Breast epithelium (tissue), 4 donors: ENCODE data around the gene CDIPT. TPM values are rescaled to one million over a fixed set of nuclear protein-coding genes. Genes with fewer than 3 reads are reported as not detected.

Experiments
- DNase-seq, 2 donors: peaks; one replicate each; pipeline ENCODE4 v3.0.0-alpha.2; 2019; ENCODE audit warnings: low spot score in 2 of 2
- H3K27ac ChIP-seq, 2 donors: fragments of 200-600 bp; sonication (generic) in 1 of 2; one replicate each; pipeline ENCODE4 v1.5.1; 2016 to 2019; ENCODE audit warnings: mild to moderate bottlenecking in 1 of 2
- H3K27me3 ChIP-seq, 2 donors: fragments of 200-600 bp; sonication (generic) in 1 of 2; one replicate each; pipeline versions ENCODE4 v1.5.1 to v1.6.0; 2017 to 2019; ENCODE audit warnings: control low read depth in 1 of 2, mild to moderate bottlenecking in 1 of 2
- H3K36me3 ChIP-seq: fragments of 200-600 bp; one replicate; pipeline ENCODE4 v1.5.1; 2019
- H3K4me1 ChIP-seq, 2 donors: fragments of 200-600 bp; sonication (generic); one replicate each; pipeline ENCODE4 v1.5.1; 2016 to 2019; ENCODE audit warnings: control low read depth in 1 of 2
- H3K4me3 ChIP-seq, 3 donors: fragments of 200-600 bp; sonication (generic); 1 replicate in 2 of 3; 2 replicates in 1 of 3; pipeline ENCODE4 v1.5.1; 2016 to 2019; ENCODE audit warnings: mild to moderate bottlenecking in 3 of 3, moderate library complexity in 2 of 3
- H3K9me3 ChIP-seq, 2 donors: fragments of 200-600 bp; sonication (generic) in 1 of 2; one replicate each; pipeline ENCODE4 v1.5.1; 2016 to 2019; ENCODE audit warnings: control low read depth in 1 of 2
- POLR2A ChIP-seq: fragments of 450-650 bp; IDR thresholded peaks from one replicate; pipeline ENCODE4 v1.6.1; 2016; ENCODE audit warnings: antibody characterized with exemption, mild to moderate bottlenecking, moderate library complexity
- POLR2AphosphoS5 ChIP-seq, 3 donors: sonication (generic); formaldehyde crosslinking; IDR thresholded peaks; one replicate each; pipeline ENCODE4 v1.6.1; 2017; ENCODE audit warnings: antibody characterized with exemption in 3 of 3
- intact Hi-C: fragments of 100-400 bp; cut with DNase I; formaldehyde crosslinking; loops from one replicate; pipeline ENCODE4 v1.15.1; 2023; ENCODE audit warnings: low total_unique reads
- total RNA-seq, 3 donors: library from RNA; depleted of rRNA; stranded (reverse); fragments of >200 nt; gene quantifications; one replicate each; pipeline ENCODE4 v1.1.0, GENCODE V29; 2016
- TF ChIP-seq, protein P1 (sequence below), 3 donors: fragments of 450-650 bp; IDR thresholded peaks; one replicate each; pipeline ENCODE4 v1.5.1; 2016 to 2017; ENCODE audit warnings: antibody characterized with exemption in 3 of 3, mild to moderate bottlenecking in 3 of 3, moderate library complexity in 3 of 3

Gene CDIPT
- total RNA-seq, 3 donors from 2014 or later = 102 to 119 (median 117) TPM

DNA sequence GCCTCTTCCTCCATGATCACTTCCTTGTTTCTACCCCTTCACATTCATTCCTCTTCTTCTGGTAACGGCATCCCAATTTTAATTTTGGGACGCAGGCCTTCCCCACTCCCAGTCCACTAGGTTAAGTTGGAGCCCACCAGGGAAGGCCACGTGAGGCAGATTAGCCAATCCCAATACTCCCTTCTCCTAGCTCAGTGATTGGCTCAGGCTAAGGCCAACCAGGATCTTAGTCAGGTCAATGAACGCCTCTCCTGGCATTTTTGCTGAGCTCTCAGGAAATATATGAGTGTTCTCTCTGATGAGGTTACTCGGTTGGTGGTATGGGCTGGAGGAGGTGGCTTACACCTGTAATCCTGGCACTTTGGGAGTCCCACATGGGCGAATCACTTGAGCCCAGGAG, 21.0 kb upstream of the CDIPT start:
- no peak for TF ChIP-seq POLR2A
- no peak for TF ChIP-seq POLR2AphosphoS5 (IDR thresholded peaks at IDR 0.05)
- TF ChIP-seq, protein P1, sequence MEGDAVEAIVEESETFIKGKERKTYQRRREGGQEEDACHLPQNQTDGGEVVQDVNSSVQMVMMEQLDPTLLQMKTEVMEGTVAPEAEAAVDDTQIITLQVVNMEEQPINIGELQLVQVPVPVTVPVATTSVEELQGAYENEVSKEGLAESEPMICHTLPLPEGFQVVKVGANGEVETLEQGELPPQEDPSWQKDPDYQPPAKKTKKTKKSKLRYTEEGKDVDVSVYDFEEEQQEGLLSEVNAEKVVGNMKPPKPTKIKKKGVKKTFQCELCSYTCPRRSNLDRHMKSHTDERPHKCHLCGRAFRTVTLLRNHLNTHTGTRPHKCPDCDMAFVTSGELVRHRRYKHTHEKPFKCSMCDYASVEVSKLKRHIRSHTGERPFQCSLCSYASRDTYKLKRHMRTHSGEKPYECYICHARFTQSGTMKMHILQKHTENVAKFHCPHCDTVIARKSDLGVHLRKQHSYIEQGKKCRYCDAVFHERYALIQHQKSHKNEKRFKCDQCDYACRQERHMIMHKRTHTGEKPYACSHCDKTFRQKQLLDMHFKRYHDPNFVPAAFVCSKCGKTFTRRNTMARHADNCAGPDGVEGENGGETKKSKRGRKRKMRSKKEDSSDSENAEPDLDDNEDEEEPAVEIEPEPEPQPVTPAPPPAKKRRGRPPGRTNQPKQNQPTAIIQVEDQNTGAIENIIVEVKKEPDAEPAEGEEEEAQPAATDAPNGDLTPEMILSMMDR (IDR thresholded peaks at IDR 0.05) = no peak
- Histone ChIP-seq H3K4me3 (no peak overlapping the region), H3K36me3 (no peaks in the 10 kb centered on the region), H3K9me3 (no peaks in the 10 kb centered on the region), H3K27ac (no peak overlapping the region), H3K4me1 (no peaks in the 10 kb centered on the region), H3K27me3 (no peaks in the 10 kb centered on the region)
- intact Hi-C loops = no loop called here
- no peak for DNase-seq

DNA sequence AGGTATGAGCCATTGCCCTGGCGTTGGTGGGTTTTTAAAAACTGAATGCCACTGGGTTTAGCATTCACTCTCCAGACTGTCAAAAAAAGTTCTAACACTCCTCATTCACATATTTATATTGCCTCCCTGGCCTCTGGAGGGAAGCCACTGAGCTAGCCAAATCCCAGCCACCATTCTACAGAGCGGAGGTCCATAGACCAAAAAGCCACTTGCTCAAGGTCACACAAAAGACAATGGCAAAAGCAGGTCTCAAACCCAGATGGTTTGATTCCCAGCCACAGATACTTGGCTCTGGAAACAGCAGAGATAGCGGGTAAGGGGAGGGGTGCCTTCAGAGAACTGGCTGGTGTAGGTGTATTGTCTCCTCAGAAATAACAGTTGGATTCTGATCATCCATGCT, 18.0 kb upstream of the CDIPT start:
- no peak for TF ChIP-seq POLR2AphosphoS5 (IDR thresholded peaks at IDR 0.05)
- no peak for TF ChIP-seq POLR2A
- DNase-seq = no peak
- peaks cover 0 to 13% of the 10 kb centered on the region in 2 donors for H3K27me3 ChIP-seq
- intact Hi-C loops = no loop called here
- H3K9me3 ChIP-seq = no peaks in the 10 kb centered on the region
- no peak overlapping the region for H3K4me3 ChIP-seq
- H3K4me1 ChIP-seq = no peaks in the 10 kb centered on the region
- no peak overlapping the region for H3K27ac ChIP-seq
- H3K36me3 ChIP-seq = no peaks in the 10 kb centered on the region

DNA sequence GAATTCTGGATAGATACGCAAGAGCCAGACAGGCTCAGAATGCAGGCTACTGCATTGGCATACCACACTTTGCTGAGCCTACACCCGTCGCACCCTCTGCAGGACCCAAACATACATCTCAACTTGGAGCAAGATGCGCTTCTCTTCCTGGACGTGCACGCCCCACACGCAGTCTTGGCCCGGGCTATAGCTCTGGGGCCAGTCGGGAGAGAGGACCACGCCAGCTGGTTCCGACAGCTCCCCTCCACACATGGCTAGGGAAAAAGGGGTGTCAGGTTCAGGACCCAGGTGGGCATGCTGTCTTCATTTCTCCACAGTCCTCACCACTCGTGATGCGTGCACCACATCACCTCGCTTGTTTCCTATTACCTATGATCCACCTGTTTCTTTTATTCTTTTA, 15.1 kb upstream of the CDIPT start:
- Histone ChIP-seq H3K27me3 (peaks cover 0 to 13% of the 10 kb centered on the region in 2 donors), H3K4me3 (no peak overlapping the region), H3K9me3 (no peaks in the 10 kb centered on the region), H3K27ac (no peak overlapping the region), H3K36me3 (no peaks in the 10 kb centered on the region), H3K4me1 (no peaks in the 10 kb centered on the region)
- no peak for DNase-seq
- TF ChIP-seq, protein P1 (IDR thresholded peaks at IDR 0.05) = no peak
- TF ChIP-seq POLR2A (no peak), POLR2AphosphoS5 (IDR thresholded peaks at IDR 0.05) (no peak)
- intact Hi-C loops = no loop called here

DNA sequence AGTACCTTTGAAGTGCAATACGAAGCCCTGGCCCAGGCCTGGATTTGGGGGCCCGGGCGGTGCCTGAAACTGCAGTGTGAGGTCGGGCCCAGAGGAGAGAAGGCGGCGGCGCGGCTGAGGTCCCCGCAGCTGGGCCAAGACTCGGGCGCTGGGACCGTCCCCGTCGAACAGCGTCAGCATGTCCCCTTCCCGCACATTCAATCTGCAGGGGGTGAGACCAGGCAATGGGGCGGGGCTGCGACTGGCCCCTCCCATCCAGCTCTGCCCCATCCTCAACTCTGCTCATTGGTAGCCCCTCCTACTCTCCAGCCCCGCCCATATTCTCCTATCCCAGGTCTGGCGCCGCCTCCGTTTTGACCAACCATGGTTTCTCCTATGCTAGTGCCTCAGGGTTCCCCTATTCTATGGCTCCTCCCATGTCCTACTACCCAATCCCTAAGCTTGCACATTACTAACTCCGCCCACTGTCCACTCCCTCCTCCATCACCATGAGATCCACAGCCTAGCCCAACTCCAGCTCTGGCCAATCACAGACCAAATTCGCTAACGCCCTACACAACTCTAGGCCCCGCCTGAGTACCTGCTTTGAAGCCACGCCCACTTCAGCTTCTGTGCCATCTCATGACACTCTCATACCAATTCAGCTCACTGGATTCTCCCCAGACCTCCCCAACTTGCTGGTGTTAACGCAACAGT, 14.4 kb upstream of the CDIPT start:
- TF ChIP-seq POLR2A = no peak
- TF ChIP-seq, protein P1 (IDR thresholded peaks at IDR 0.05) = no peak
- no peak for TF ChIP-seq POLR2AphosphoS5 (IDR thresholded peaks at IDR 0.05)
- intact Hi-C loops = no loop called here
- H3K27ac ChIP-seq = no peak overlapping the region
- peaks cover 0 to 13% of the 10 kb centered on the region in 2 donors for H3K27me3 ChIP-seq
- H3K36me3 ChIP-seq = no peaks in the 10 kb centered on the region
- no peak for DNase-seq
- H3K9me3 ChIP-seq = no peaks in the 10 kb centered on the region
- H3K4me3 ChIP-seq = no peak overlapping the region
- no peaks in the 10 kb centered on the region for H3K4me1 ChIP-seq

DNA sequence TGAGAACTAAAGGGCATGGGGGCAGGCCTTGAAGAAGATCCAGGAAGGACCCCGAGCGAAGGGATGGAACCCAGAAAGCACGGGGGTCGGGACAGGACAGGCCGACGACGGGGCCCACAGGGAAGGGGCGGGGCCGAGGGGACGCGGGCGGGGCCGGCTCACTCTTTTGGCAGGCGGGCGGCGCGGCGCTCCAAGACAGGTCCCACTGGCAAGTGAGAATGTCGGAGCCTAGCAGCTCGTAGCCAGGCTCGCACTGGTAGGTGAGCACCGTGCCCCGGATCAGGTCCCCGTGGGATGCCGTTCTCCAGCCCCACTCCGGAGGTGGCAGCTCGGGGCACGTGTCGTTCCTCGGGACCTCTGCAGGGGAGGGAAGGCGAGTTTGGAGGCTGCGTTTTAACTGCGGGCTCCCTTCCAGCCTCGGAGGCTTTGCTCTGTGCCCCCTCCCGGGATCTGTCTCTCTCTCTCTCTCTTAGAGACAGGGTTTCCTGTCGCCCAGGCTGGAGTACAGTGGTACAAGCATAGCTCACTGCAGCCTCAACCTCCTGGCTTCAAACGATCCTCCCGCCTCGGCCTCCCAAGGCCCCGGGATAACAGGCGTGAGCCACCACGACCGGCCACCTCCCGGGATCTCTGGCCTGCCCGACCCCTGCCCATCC, 13.7 kb upstream of the CDIPT start:
- Histone ChIP-seq H3K4me1 (no peaks in the 10 kb centered on the region), H3K9me3 (no peaks in the 10 kb centered on the region), H3K27ac (no peak overlapping the region), H3K27me3 (peaks cover 0 to 13% of the 10 kb centered on the region in 2 donors), H3K36me3 (no peaks in the 10 kb centered on the region), H3K4me3 (peak overlapping the region; percentile 7 to 53 (median 9))
- no peak for TF ChIP-seq POLR2A
- TF ChIP-seq, protein P1 (IDR thresholded peaks at IDR 0.05) = no peak
- TF ChIP-seq POLR2AphosphoS5 (IDR thresholded peaks at IDR 0.05) = no peak
- intact Hi-C loops = no loop called here
- DNase-seq = no peak
